Testis (tissue), 3 donors: ENCODE data around the gene NRP2. TPM values are rescaled to one million over a fixed set of nuclear protein-coding genes. Genes with fewer than 3 reads are reported as not detected.

Experiments
- DNase-seq: peaks from one replicate; pipeline ENCODE4 v3.0.0-alpha.2; 2019
- H3K27ac ChIP-seq, 2 donors: fragments of 200-600 bp; sonication (generic); one replicate each; pipeline ENCODE4 v1.5.1; 2019
- H3K27me3 ChIP-seq: fragments of 200-600 bp; sonication (generic); one replicate; pipeline ENCODE4 v1.5.1; 2019
- H3K36me3 ChIP-seq: fragments of 200-600 bp; sonication (generic); one replicate; pipeline ENCODE4 v1.5.1; 2017; ENCODE audit warnings: low read depth; ENCODE audit errors: missing control alignments
- H3K4me1 ChIP-seq: fragments of 200-600 bp; sonication (generic); one replicate; pipeline ENCODE4 v1.5.1; 2019
- H3K4me3 ChIP-seq, 2 donors: fragments of 200-600 bp; sonication (generic); one replicate each; pipeline ENCODE4 v1.5.1; 2017 to 2019
- H3K9me3 ChIP-seq: fragments of 200-600 bp; sonication (generic); one replicate; pipeline ENCODE4 v1.5.1; 2017
- CTCF ChIP-seq, 3 experiments: fragments of 450-650 bp in 2 of 3; fragments of 200-600 bp in 1 of 3; sonication (generic) in 1 of 3; IDR thresholded peaks; one replicate each; pipeline ENCODE4 v1.5.1; 2016 to 2019; ENCODE audit warnings: antibody characterized with exemption in 3 of 3, mild to moderate bottlenecking in 2 of 3, moderate library complexity in 1 of 3
- POLR2A ChIP-seq: fragments of 450-650 bp; IDR thresholded peaks from one replicate; pipeline ENCODE4 v1.6.1; 2017; ENCODE audit warnings: antibody characterized with exemption, mild to moderate bottlenecking, moderate library complexity
- WGBS, 2 donors: methylation state at CpG; one replicate each; pipeline ENCODE4 v1.1.5; 2018; 5-methylcytosine and 5-hydroxymethylcytosine counted together
- intact Hi-C: fragments of 100-400 bp; cut with DNase I; formaldehyde crosslinking; loops from one replicate; pipeline ENCODE4 v1.15.1; 2023; ENCODE audit warnings: low total_unique reads
- polyA plus RNA-seq: library from polyadenylated mRNA; stranded (reverse); fragments of 350-450 nt; fragmentation: Illumina TruSeq; extraction: RNeasy Lipid Tissue Mini Kit (QIAGEN cat#74804); gene quantifications from one replicate; pipeline ENCODE4 v1.2.3, GENCODE V29; 2014; ENCODE audit warnings: low read depth, low replicate concordance; ENCODE audit not compliant: insufficient read depth
- total RNA-seq, 2 donors: library from RNA; depleted of rRNA; stranded (reverse); fragments of >200 nt; gene quantifications; one replicate each; pipeline ENCODE4 v1.2.3, GENCODE V29; 2016

Gene NRP2
- total and polyA plus RNA-seq, 3 donors from 2014 or later = 6.3 to 10.6 (median 6.3) TPM

GRCh38 chr2:205708231-205708631 lies 25.9 kb downstream of the NRP2 start:
- Histone ChIP-seq H3K36me3 (no peaks in the 10 kb centered on the region), H3K27me3 (no peaks in the 10 kb centered on the region), H3K9me3 (no peaks in the 10 kb centered on the region), H3K4me3 (no peak overlapping the region), H3K4me1 (peaks cover 27% of the 10 kb centered on the region), H3K27ac (peak overlapping the region in 1 of 2 donors; percentile 60)
- WGBS, 2 donors = 60 to 86% methylated on average over 4 to 11 of the region's 11 CpGs
- no peak for DNase-seq
- intact Hi-C loops = no loop called here
- TF ChIP-seq POLR2A (no peak), CTCF (IDR thresholded peaks at IDR 0.05) (no peak)

DNA sequence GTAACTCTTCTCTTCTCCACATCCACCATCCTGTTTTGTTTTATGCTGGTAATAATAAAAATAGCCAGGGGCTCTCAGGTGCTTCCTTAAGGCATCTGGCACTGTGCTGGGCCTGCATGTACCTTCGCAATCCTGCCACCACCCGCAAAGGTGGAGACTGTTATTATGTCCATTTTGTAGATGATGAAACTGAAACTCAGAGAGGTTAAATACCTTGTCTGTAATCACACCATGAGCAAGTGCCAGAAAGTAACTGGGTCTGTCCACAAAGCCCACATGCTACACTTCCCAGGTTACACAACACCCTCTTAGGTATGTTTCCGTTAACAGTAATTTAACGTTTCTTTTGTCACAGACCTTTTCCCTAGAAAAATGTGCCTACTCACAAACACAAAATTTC lies 27.0 kb downstream of the NRP2 start:
- intact Hi-C loops = no loop called here
- H3K4me3 ChIP-seq = no peak overlapping the region
- no peak overlapping the region for H3K27ac ChIP-seq
- DNase-seq = no peak
- no peaks in the 10 kb centered on the region for H3K36me3 ChIP-seq
- peaks cover 27% of the 10 kb centered on the region for H3K4me1 ChIP-seq
- TF ChIP-seq CTCF (IDR thresholded peaks at IDR 0.05) = no peak
- TF ChIP-seq POLR2A = no peak
- H3K9me3 ChIP-seq = no peaks in the 10 kb centered on the region
- no peaks in the 10 kb centered on the region for H3K27me3 ChIP-seq
- WGBS, 2 donors = 78 to 95% methylated on average over 4 of the region's 4 CpGs

- TF ChIP-seq POLR2A = no peak
- TF ChIP-seq CTCF (IDR thresholded peaks at IDR 0.05) = no peak
- Histone ChIP-seq H3K36me3 (no peaks in the 10 kb centered on the region), H3K9me3 (no peaks in the 10 kb centered on the region), H3K27me3 (no peaks in the 10 kb centered on the region), H3K4me3 (no peak overlapping the region), H3K4me1 (peaks cover 9% of the 10 kb centered on the region), H3K27ac (no peak overlapping the region)
- intact Hi-C loops = no loop called here
- DNase-seq = no peak
- WGBS, 2 donors = 0 to 52% methylated on average over 1 of the region's 1 CpG
These were observed 30.2 kb downstream of the NRP2 start for GRCh38 chr2:205712508-205712907.

- Histone ChIP-seq H3K4me3 (no peak overlapping the region), H3K36me3 (no peaks in the 10 kb centered on the region), H3K27me3 (no peaks in the 10 kb centered on the region), H3K27ac (no peak overlapping the region), H3K9me3 (no peaks in the 10 kb centered on the region), H3K4me1 (peaks cover 6% of the 10 kb centered on the region)
- 13 to 41% methylated on average over 1 of the region's 1 CpG for WGBS, 2 donors
- intact Hi-C loops = no loop called here
- DNase-seq = no peak
- TF ChIP-seq CTCF (IDR thresholded peaks at IDR 0.05) (no peak), POLR2A (no peak)
These were observed 30.8 kb downstream of the NRP2 start for GRCh38 chr2:205713086-205713485.

DNA sequence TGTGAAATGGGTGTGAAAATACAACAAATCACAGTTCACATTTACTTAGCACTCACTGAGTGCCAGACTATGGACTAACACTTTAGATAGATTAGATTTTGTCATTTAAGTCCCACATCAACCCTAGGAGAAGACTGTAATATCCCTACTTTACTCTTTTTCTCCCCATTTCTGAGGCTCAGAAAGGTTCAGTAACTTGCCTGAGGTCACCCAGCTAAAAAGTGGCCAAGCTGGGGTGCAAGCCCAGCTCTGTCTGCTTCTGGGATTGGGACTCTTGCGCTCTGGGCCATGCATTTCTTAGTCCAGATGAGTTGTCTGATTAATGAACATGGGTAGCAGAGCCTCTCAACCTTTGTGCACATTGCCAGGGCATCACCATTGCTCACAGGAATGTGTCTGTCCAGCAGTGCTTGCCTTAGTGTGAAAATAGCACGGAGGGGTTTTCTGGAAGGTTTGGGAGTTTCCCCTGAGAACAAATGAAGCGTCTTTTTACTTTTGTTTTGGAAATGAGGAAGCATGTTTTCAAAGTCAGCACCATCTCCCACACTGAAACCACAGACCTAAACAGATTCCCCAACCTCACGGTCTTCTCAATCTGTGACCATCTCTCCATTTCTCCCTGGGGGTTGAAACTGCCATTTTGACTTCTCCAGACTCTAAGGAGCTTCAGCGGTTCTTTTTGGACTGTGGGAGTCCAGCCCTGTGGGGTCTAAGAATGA lies 31.9 kb downstream of the NRP2 start:
- Histone ChIP-seq H3K4me1 (no peaks in the 10 kb centered on the region), H3K36me3 (no peaks in the 10 kb centered on the region), H3K4me3 (no peak overlapping the region), H3K27me3 (no peaks in the 10 kb centered on the region), H3K27ac (no peak overlapping the region), H3K9me3 (no peaks in the 10 kb centered on the region)
- WGBS, 2 donors = 61 to 78% methylated on average over 5 of the region's 5 CpGs
- DNase-seq = no peak
- TF ChIP-seq POLR2A = no peak
- intact Hi-C loops = no loop called here
